ENCODE measurements around the gene GSTO1. TPM values are rescaled to one million over a fixed set of nuclear protein-coding genes. Genes with fewer than 3 reads are reported as not detected.

GSTO1 gene
- total and polyA plus RNA-seq, 2 experiments from 2014 or later: 52.5 to 182 TPM

- H3K27ac Mint-ChIP-seq: no peak overlapping the region
- Histone ChIP-seq H3K27me3 (ENCODE audit: insufficient read depth) (no peaks in the 10 kb centered on the region), H3K4me3 (no peak overlapping the region), H4K20me1 (replicated peaks; ENCODE audit: insufficient read depth) (no peaks in the 10 kb centered on the region), H3K79me2 (replicated peaks; ENCODE audit: insufficient read depth) (no peaks in the 10 kb centered on the region), H2AFZ (no peak overlapping the region), H3F3A (replicated peaks; ENCODE audit: low read depth) (no peaks in the 10 kb centered on the region), H3K9me2 (ENCODE audit: insufficient read depth) (0 out of 2 replicates have a peak, but pooled peaks cover 5% of the 10 kb centered on the region), H3K36me3 (ENCODE audit: insufficient read depth) (no peaks in the 10 kb centered on the region), H3K27ac (ENCODE audit: low read depth) (no peak overlapping the region), H3K4me2 (no peak overlapping the region), H3K4me1 (ENCODE audit: insufficient read depth) (no peaks in the 10 kb centered on the region)
- TF ChIP-seq CTCF (conservative IDR thresholded peaks at IDR 0.05; ENCODE audit: low read depth in 2 of 2): no peak
- TF ChIP-seq EZH2phosphoT487 (IDR thresholded peaks at IDR 0.05; ENCODE audit: unreplicated experiment): no peak
- TF ChIP-seq ZNF331 (CRISPR knock-in tag; IDR thresholded peaks at IDR 0.05; ENCODE audit: low read depth): no peak
- no peak for TF ChIP-seq ZNF114 (CRISPR knock-in tag; IDR thresholded peaks at IDR 0.05)
- H3K36me3 Mint-ChIP-seq (ENCODE audit: low read depth): no peaks in the 10 kb centered on the region
- DNase-seq (ENCODE audit: low spot score) (no peak), ATAC-seq (no peak)
- H3K27me3 Mint-ChIP-seq (ENCODE audit: insufficient read depth, low read depth, poor library complexity): no peaks in the 10 kb centered on the region
- H3K4me3 Mint-ChIP-seq: no peak overlapping the region
- no peaks in the 10 kb centered on the region for H3K9me3 Mint-ChIP-seq
- no peaks in the 10 kb centered on the region for H3K4me1 Mint-ChIP-seq
Measured at GRCh38 chr10:104218751-104219150, 35.9 kb upstream of the GSTO1 start.

GRCh38 chr10:104220522-104220921, 34.2 kb upstream of the GSTO1 start:
- no peaks in the 10 kb centered on the region for H3K36me3 Mint-ChIP-seq (ENCODE audit: low read depth)
- Histone ChIP-seq H3K9me2 (ENCODE audit: insufficient read depth) (0 out of 2 replicates have a peak, but pooled peaks cover 4% of the 10 kb centered on the region), H2AFZ (no peak overlapping the region), H3K27ac (ENCODE audit: low read depth) (no peak overlapping the region), H3K27me3 (ENCODE audit: insufficient read depth) (no peaks in the 10 kb centered on the region), H3K4me3 (no peak overlapping the region), H3K79me2 (replicated peaks; ENCODE audit: insufficient read depth) (no peaks in the 10 kb centered on the region), H3K36me3 (ENCODE audit: insufficient read depth) (no peaks in the 10 kb centered on the region), H3K4me2 (no peak overlapping the region), H3K4me1 (ENCODE audit: insufficient read depth) (no peaks in the 10 kb centered on the region), H4K20me1 (replicated peaks; ENCODE audit: insufficient read depth) (no peaks in the 10 kb centered on the region), H3F3A (replicated peaks; ENCODE audit: low read depth) (no peaks in the 10 kb centered on the region)
- H3K27ac Mint-ChIP-seq: no peak overlapping the region
- H3K4me1 Mint-ChIP-seq: no peaks in the 10 kb centered on the region
- TF ChIP-seq NANOG (IDR thresholded peaks at IDR 0.05; ENCODE audit: borderline replicate concordance) (no peak), JUNB (IDR thresholded peaks at IDR 0.05; ENCODE audit: unreplicated experiment) (no peak), ZNF114 (CRISPR knock-in tag; IDR thresholded peaks at IDR 0.05) (no peak), ZNF331 (CRISPR knock-in tag; IDR thresholded peaks at IDR 0.05; ENCODE audit: low read depth) (no peak), ZNF462 (CRISPR knock-in tag; IDR thresholded peaks at IDR 0.05) (no peak), CREB1 (CRISPR knock-in tag; IDR thresholded peaks at IDR 0.05; ENCODE audit: low read depth) (no peak), ETS1 (IDR thresholded peaks at IDR 0.05) (no peak), POLR2AphosphoS5 (IDR thresholded peaks at IDR 0.05; ENCODE audit: low read depth) (no peak), CTCF (conservative IDR thresholded peaks at IDR 0.05; ENCODE audit: low read depth in 2 of 2) (no peak)
- DNase-seq (ENCODE audit: low spot score) (no peak), ATAC-seq (no peak)
- no peaks in the 10 kb centered on the region for H3K9me3 Mint-ChIP-seq
- H3K4me3 Mint-ChIP-seq: no peak overlapping the region
- no peaks in the 10 kb centered on the region for H3K27me3 Mint-ChIP-seq (ENCODE audit: insufficient read depth, low read depth, poor library complexity)

Measured in GM23338 (cell line).